Endothelial cell of umbilical vein (primary cell): ENCODE data around the gene ADIPOR1. TPM values are rescaled to one million over a fixed set of nuclear protein-coding genes. Genes with fewer than 3 reads are reported as not detected.

ENCODE experiments used
- Bru-seq: library from RNA; stranded (reverse); fragments of 400-500 nt; gene quantifications from one replicate; lab custom pipeline; 2021; lab: Mats Ljungman, UMichigan
- BruChase-seq, 2 experiments: library from RNA; stranded (reverse); fragments of 400-500 nt; gene quantifications; one replicate each; lab custom pipeline; 2021; lab: Mats Ljungman, UMichigan
- BruUV-seq: library from RNA; stranded (reverse); fragments of 400-500 nt; replicated peaks from 2 replicates; lab custom pipeline; 2021; lab: Mats Ljungman, UMichigan
- CTCF ChIA-PET: fragments of 300-600, 350-600 bp; sonication (Branson Sonifier 250); formaldehyde crosslinking; loops from one replicate; lab custom pipeline; 2021; ENCODE audit warnings: antibody characterized with exemption, inconsistent platforms; lab: Charles Lee
- POLR2A ChIA-PET: fragments of 300-600, 350-600 bp; sonication (Branson Sonifier 250); formaldehyde crosslinking; loops from one replicate; lab custom pipeline; 2021; ENCODE audit warnings: antibody characterized with exemption, inconsistent platforms; lab: Charles Lee
- DNase-seq: peaks from one replicate; pipeline ENCODE4 v3.0.0-alpha.2; 2011; ENCODE audit warnings: low read depth, low spot score
- FAIRE-seq: peaks from 2 replicates; lab custom pipeline; 2011; peaks lifted over from hg19 to GRCh38; lab: Jason Lieb, UNC
- H2AFZ ChIP-seq: 2 replicates; pipeline ENCODE4 v1.6.0; 2012; ENCODE audit warnings: low read depth, low read length, control low read depth, inconsistent platforms
- H3K27ac ChIP-seq: 2 replicates; pipeline ENCODE4 v1.5.1; 2011; ENCODE audit warnings: low read depth, mild to moderate bottlenecking, control low read depth, low read length, moderate library complexity; ENCODE audit not compliant: insufficient read depth
- H3K27me3 ChIP-seq, 2 experiments: 2 replicates each; pipeline versions ENCODE4 v1.6.0 to v1.6.1; 2011; ENCODE audit warnings: low read length in 2 of 2, mixed read lengths in 1 of 2; ENCODE audit not compliant: control insufficient read depth in 2 of 2, insufficient read depth in 2 of 2
- H3K36me3 ChIP-seq, 2 experiments: 2 replicates in 1 of 2; 3 replicates in 1 of 2; pipeline ENCODE4 v1.5.1; 2011; ENCODE audit warnings: low read length in 2 of 2, mild to moderate bottlenecking in 1 of 2, moderate library complexity in 1 of 2; ENCODE audit not compliant: control insufficient read depth in 2 of 2, insufficient read depth in 2 of 2; ENCODE audit errors: extremely low read depth in 1 of 2
- H3K4me1 ChIP-seq: 3 replicates; pipeline ENCODE4 v1.5.1; 2011; ENCODE audit warnings: mild to moderate bottlenecking, low read length; ENCODE audit not compliant: control insufficient read depth, insufficient read depth; ENCODE audit errors: extremely low read depth
- H3K4me2 ChIP-seq: 2 replicates; pipeline ENCODE4 v1.6.1; 2011; ENCODE audit warnings: low read length, control low read depth, mixed read lengths; ENCODE audit not compliant: insufficient read depth
- H3K4me3 ChIP-seq, 3 experiments: fragments of 200-600 bp in 1 of 3; sonication (generic), shearing (Covaris generic) in 1 of 3; replicated peaks in 1 of 3; 2 replicates each; pipeline ENCODE4 v1.5.1; 2011 to 2016; ENCODE audit warnings: control low read depth in 3 of 3, low read length in 3 of 3, mild to moderate bottlenecking in 2 of 3, inconsistent platforms in 1 of 3, low read depth in 1 of 3, moderate library complexity in 1 of 3; ENCODE audit not compliant: insufficient read depth in 1 of 3
- H3K79me2 ChIP-seq: 2 replicates; pipeline ENCODE4 v1.6.0; 2012; ENCODE audit warnings: low read length, inconsistent platforms; ENCODE audit not compliant: control insufficient read depth, insufficient read depth
- H3K9ac ChIP-seq: replicated peaks from 2 replicates; pipeline ENCODE3; 2011; ENCODE audit warnings: low read length, control low read depth; ENCODE audit not compliant: insufficient read depth; ENCODE audit errors: extremely low read depth
- H3K9me1 ChIP-seq: replicated peaks from 3 replicates; pipeline ENCODE4 v1.6.0; 2011; ENCODE audit warnings: mild to moderate bottlenecking, low read length; ENCODE audit not compliant: control insufficient read depth, insufficient read depth; ENCODE audit errors: extremely low read depth
- H3K9me3 ChIP-seq: replicated peaks from 2 replicates; pipeline ENCODE4 v1.5.1; 2012; ENCODE audit warnings: low read length, inconsistent platforms; ENCODE audit not compliant: control insufficient read depth, insufficient read depth
- H4K20me1 ChIP-seq: replicated peaks from 2 replicates; pipeline ENCODE3; 2011; ENCODE audit warnings: mild to moderate bottlenecking, low read length; ENCODE audit not compliant: control insufficient read depth, insufficient read depth; ENCODE audit errors: extremely low read depth
- EZH2 ChIP-seq: IDR thresholded peaks from 2 replicates; pipeline ENCODE4 v1.6.1; 2012; ENCODE audit warnings: borderline replicate concordance, low read depth, mild to moderate bottlenecking, moderate library complexity, low read length, inconsistent platforms; ENCODE audit not compliant: severe bottlenecking
- POLR2A ChIP-seq: IDR thresholded peaks from 2 replicates; pipeline ENCODE4 v1.6.1; 2012; ENCODE audit warnings: low read depth, mild to moderate bottlenecking, control low read depth, low read length
- POLR2AphosphoS5 ChIP-seq: IDR thresholded peaks from 2 replicates; pipeline ENCODE4 v1.6.1; 2012; ENCODE audit warnings: low read depth, mild to moderate bottlenecking, control low read depth, low read length, moderate library complexity; ENCODE audit not compliant: insufficient read depth
- dilution Hi-C: fragments of 300-500 bp; cut with MboI; formaldehyde crosslinking; loops from one replicate; pipeline ENCODE4 v1.15.0; 2019; ENCODE audit warnings: low sequenced_read_pairs; ENCODE audit not compliant: extremely low pct_ligation_motif_present
- intact Hi-C: fragments of 100-400 bp; cut with micrococcal nuclease; formaldehyde crosslinking; loops from one replicate; pipeline ENCODE4 v1.10.0; 2022
- long read RNA-seq: library from polyadenylated mRNA; stranded (forward); transcript quantifications from one replicate; pipeline ENCODE4 v2.0.0, GENCODE V29; 2021
- polyA minus RNA-seq, 3 experiments: library from RNA; depleted of rRNA, polyadenylated mRNA; stranded (reverse); fragments of >200 nt; gene quantifications; 1 replicate in 1 of 3; 2 replicates in 2 of 3; pipeline ENCODE4 v1.2.3, GENCODE V29; 2011
- polyA plus RNA-seq, 4 experiments: library from polyadenylated mRNA; depleted of rRNA in 3 of 4; stranded (reverse) in 3 of 4; unstranded in 1 of 4; fragments of >200 nt; gene quantifications; 2 replicates each; pipeline versions ENCODE4 v1.2.1 to v1.2.3, GENCODE V29; 2011 to 2012; ENCODE audit warnings: missing spikeins in 1 of 4
- total RNA-seq: library from RNA; stranded (reverse); gene quantifications from 2 replicates; pipeline ENCODE4 v1.2.3, GENCODE V29; 2021

Gene ADIPOR1, protein sequence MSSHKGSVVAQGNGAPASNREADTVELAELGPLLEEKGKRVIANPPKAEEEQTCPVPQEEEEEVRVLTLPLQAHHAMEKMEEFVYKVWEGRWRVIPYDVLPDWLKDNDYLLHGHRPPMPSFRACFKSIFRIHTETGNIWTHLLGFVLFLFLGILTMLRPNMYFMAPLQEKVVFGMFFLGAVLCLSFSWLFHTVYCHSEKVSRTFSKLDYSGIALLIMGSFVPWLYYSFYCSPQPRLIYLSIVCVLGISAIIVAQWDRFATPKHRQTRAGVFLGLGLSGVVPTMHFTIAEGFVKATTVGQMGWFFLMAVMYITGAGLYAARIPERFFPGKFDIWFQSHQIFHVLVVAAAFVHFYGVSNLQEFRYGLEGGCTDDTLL
- 66.9 and 67.2 TPM in 2 replicates for total RNA-seq
- polyA plus RNA-seq = 122 and 135 TPM in 2 replicates
- 106 and 117 TPM in 2 replicates for polyA plus RNA-seq (2011; cell fraction: cytosol; rRNA removed)
- polyA plus RNA-seq (2011; cell fraction: nucleus; rRNA removed) = 63.7 and 74.5 TPM in 2 replicates
- 53.0 and 62.2 TPM in 2 replicates for polyA plus RNA-seq (2012)
- 163 and 181 TPM in 2 replicates for polyA minus RNA-seq
- polyA minus RNA-seq (2011; cell fraction: cytosol; rRNA and poly(A)+ RNA removed) = 113 TPM
- polyA minus RNA-seq (2011; cell fraction: nucleus; rRNA and poly(A)+ RNA removed) = 26.1 and 42.9 TPM in 2 replicates
- Bru-seq, nascent RNA = percentile 86 among the genes with signal in this experiment
- BruChase-seq, experiment 1, labeled RNA remaining after a 6-hour chase = percentile 93 among the genes with signal in this experiment
- percentile 80 among the genes with signal in this experiment for BruChase-seq, experiment 2, labeled RNA remaining after a 2-hour chase
- long read RNA-seq, transcript ADIPOR1-201 (8 exons, 2,177 nt) = major isoform, 329 of 441 reads
- long read RNA-seq, partial matches to known transcripts = 13 of 441 reads
- long read RNA-seq, other reads (novel, unspliced or antisense) = 98 of 441 reads

DNA sequence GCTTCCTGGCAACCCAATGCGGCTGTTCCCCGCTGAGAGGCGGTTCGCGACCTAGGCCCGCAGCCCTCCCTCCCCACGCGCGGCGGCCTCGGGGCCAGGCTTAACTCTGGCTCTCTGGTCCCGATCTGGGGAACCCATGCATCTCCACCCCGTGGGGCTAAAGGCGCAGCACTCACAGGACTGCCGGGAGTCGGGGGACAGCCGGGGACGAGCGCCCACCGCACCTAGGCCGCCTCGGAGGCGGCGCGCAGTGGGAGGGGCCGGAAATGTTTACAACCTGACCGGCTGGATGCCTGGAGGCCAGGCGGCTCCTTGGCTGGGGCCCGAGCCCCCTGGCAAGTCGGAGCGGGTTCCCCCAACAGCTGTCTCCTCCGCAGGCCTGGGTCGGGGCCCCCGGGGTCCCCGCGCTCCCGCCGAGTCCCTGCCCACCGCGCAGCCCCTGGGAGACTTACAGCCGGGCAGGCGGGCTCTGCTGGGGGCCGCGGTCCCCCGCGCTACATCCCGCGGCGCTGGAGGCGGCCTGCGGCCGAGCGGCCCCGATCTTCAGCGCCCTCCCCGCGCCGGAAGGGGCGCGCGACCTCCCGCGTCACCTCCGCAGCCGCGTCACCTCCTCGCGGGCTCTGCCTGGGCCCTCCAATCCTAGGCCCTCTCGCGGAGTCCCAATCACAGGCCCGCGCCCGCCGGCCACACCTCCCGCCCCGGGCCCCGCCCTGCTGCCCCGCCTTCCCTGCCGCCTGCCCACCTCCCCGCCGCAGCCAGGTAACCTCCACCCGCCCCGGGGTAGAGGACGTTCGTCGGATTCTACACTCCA lies at the start of gene ADIPOR1:
ADIPOR1 (minus strand) TSS at position 580 of the 811 bp plus-strand sequence. CDS start 7,242 bp downstream, outside the sequence.
- peak within 1 kb of the TSS; percentile 86 for H3K27ac ChIP-seq
- peaks cover 22% of the 10 kb centered on the region for H3K4me1 ChIP-seq
- H3K4me3 ChIP-seq = peak within 1 kb of the TSS; percentile 79 to 99 (median 81)
- peaks cover 7% of the 10 kb centered on the region for H4K20me1 ChIP-seq
- ChIA-PET POLR2A (no interaction called here), CTCF (no interaction called here)
- peak; percentile 83 for FAIRE-seq
- no peaks in the 10 kb centered on the region for H3K9me1 ChIP-seq
- TF ChIP-seq POLR2A (peak; percentile 87), POLR2AphosphoS5 (peak; percentile 94), EZH2 (no peak)
- H3K79me2 ChIP-seq = peaks cover 44% of the 10 kb centered on the region
- dilution Hi-C loops = no loop called here
- no TSS peak for BruUV-seq
- intact Hi-C loops = loop anchor here (1.0 to 2.0 kb wide), 3 partner anchors 8 to 69 kb away; partner anchors contain the start of genes KLHL12 and RABIF
- DNase-seq = peak; percentile 85
- peak within 1 kb of the TSS; percentile 93 for H3K9ac ChIP-seq
- H3K4me2 ChIP-seq = peak within 1 kb of the TSS; percentile 90
- no peaks in the 10 kb centered on the region for H3K9me3 ChIP-seq
- H3K36me3 ChIP-seq = peaks cover 0 to 5% of the 10 kb centered on the region in 2 experiments
- peak within 1 kb of the TSS; percentile 98 for H2AFZ ChIP-seq
- no peaks in the 10 kb centered on the region for H3K27me3 ChIP-seq
